A549 (cell line): Measurements from ENCODE around the gene INO80C. TPM values are rescaled to one million over a fixed set of nuclear protein-coding genes. Genes with fewer than 3 reads are reported as not detected.

Experiments
- ATAC-seq, 2 experiments: fragments of 200-7000 bp in 1 of 2; fragments of >200 bp in 1 of 2; cut with Nextera tagmentation in 1 of 2; cut with Tn5 transposase in 1 of 2; 3 replicates each; pipeline versions ENCODE4 v1.8.0 to v1.9.1; 2018 to 2020; ENCODE audit warnings: mild to moderate bottlenecking in 1 of 2, moderate library complexity in 1 of 2
- CTCF ChIA-PET: fragments of 300-600 bp; sonication (Branson Sonifier 250); formaldehyde crosslinking; extraction: SDS; loops from one replicate; lab custom pipeline; 2021; ENCODE audit warnings: antibody characterized with exemption, inconsistent platforms; lab: Yijun Ruan, JAX
- POLR2A ChIA-PET: fragments of 350-600 bp; formaldehyde crosslinking; extraction: SDS; loops from one replicate; lab custom pipeline; 2021; ENCODE audit warnings: antibody characterized with exemption, inconsistent platforms; lab: Yijun Ruan, JAX
- DNase-seq, 2 experiments: peaks; one replicate each; pipeline versions ENCODE4 v3.0.0 to v3.0.0-alpha.2; 2011 to 2016; ENCODE audit warnings: low read depth in 1 of 2, low spot score in 1 of 2
- FAIRE-seq: peaks from 2 replicates; lab custom pipeline; 2011; peaks lifted over from hg19 to GRCh38; lab: Jason Lieb, UNC
- H3K27ac ChIP-seq, 2 experiments: fragments of >200 bp; sonication (Bioruptor Twin); formaldehyde crosslinking; 3 replicates each; pipeline ENCODE4 v1.5.1; 2016 to 2017
- H3K4me1 ChIP-seq: fragments of >200 bp; sonication (Bioruptor Twin); formaldehyde crosslinking; 3 replicates; pipeline ENCODE4 v1.6.1; 2016
- H3K4me2 ChIP-seq: fragments of >200 bp; sonication (Bioruptor Twin); formaldehyde crosslinking; 3 replicates; pipeline ENCODE4 v1.6.1; 2016
- H3K4me3 ChIP-seq: fragments of >200 bp; sonication (Bioruptor Twin); formaldehyde crosslinking; 3 replicates; pipeline ENCODE4 v1.5.1; 2016
- H3K9me3 ChIP-seq: fragments of >200 bp; sonication (Bioruptor Twin); formaldehyde crosslinking; 3 replicates; pipeline ENCODE4 v1.6.1; 2016
- ATOH8 ChIP-seq: fragments of 250-450 bp; sonication (Bioruptor Pico); IDR thresholded peaks from 2 replicates; pipeline ENCODE4 v1.5.0; 2020; ENCODE audit warnings: low read depth, mild to moderate bottlenecking, moderate library complexity
- BHLHE40 ChIP-seq: IDR thresholded peaks from 2 replicates; pipeline ENCODE4 v1.6.1; 2012; ENCODE audit warnings: low read depth, low read length, inconsistent platforms
- CBX8 ChIP-seq: fragments of 200-600 bp; sonication (generic); IDR thresholded peaks from 2 replicates; pipeline ENCODE4 v1.6.1; 2016
- CEBPB ChIP-seq, 2 experiments: fragments of >200 bp in 1 of 2; sonication (Bioruptor Twin) in 1 of 2; formaldehyde crosslinking in 1 of 2; IDR thresholded peaks; 2 replicates each; pipeline ENCODE4 v1.6.1; 2012 to 2016
- CHD2 ChIP-seq: fragments of 150-350 bp; IDR thresholded peaks from 2 replicates; pipeline ENCODE4 v1.6.1; 2014; ENCODE audit warnings: low read length; ENCODE audit not compliant: partially characterized antibody
- CTCF ChIP-seq: fragments of >200 bp; sonication (Bioruptor Twin); formaldehyde crosslinking; IDR thresholded peaks from 3 replicates; pipeline ENCODE4 v1.5.1; 2016
- EHMT2 ChIP-seq: fragments of 200-600 bp; sonication (generic); IDR thresholded peaks from 2 replicates; pipeline ENCODE4 v1.6.1; 2016; ENCODE audit warnings: antibody characterized with exemption, low read depth, mild to moderate bottlenecking, moderate library complexity
- FOXS1 ChIP-seq: fragments of 250-450 bp; sonication (Bioruptor Pico); IDR thresholded peaks from 2 replicates; pipeline ENCODE4 v1.5.0; 2020; ENCODE audit warnings: mild to moderate bottlenecking, moderate library complexity
- GATA3 ChIP-seq: IDR thresholded peaks from 2 replicates; pipeline ENCODE4 v1.6.1; 2012; ENCODE audit warnings: borderline replicate concordance
- HDAC2 ChIP-seq: fragments of 200-600 bp; sonication (generic); IDR thresholded peaks from 2 replicates; pipeline ENCODE4 v1.6.1; 2016
- HEYL ChIP-seq: fragments of 250-450 bp; sonication (Bioruptor Pico); IDR thresholded peaks from 2 replicates; pipeline ENCODE4 v1.8.0; 2021; ENCODE audit warnings: mild to moderate bottlenecking, moderate library complexity
- HMGXB4 ChIP-seq: fragments of 250-450 bp; sonication (Bioruptor Pico); IDR thresholded peaks from 2 replicates; pipeline ENCODE4 v1.5.0; 2021; ENCODE audit warnings: mild to moderate bottlenecking, moderate library complexity, borderline replicate concordance
- HOXA7 ChIP-seq: fragments of 250-450 bp; sonication (Bioruptor Pico); IDR thresholded peaks from 2 replicates; pipeline ENCODE4 v1.5.0; 2020; ENCODE audit warnings: mild to moderate bottlenecking, moderate library complexity
- HOXB13 ChIP-seq: fragments of 250-450 bp; sonication (Bioruptor Pico); IDR thresholded peaks from 2 replicates; pipeline ENCODE4 v1.5.0; 2020; ENCODE audit warnings: low read depth, mild to moderate bottlenecking, moderate library complexity
- KDM1A ChIP-seq: fragments of 200-600 bp; sonication (generic); IDR thresholded peaks from 2 replicates; pipeline ENCODE4 v1.6.1; 2016; ENCODE audit warnings: low read depth, mild to moderate bottlenecking
- MAFK ChIP-seq: fragments of 450-650 bp; IDR thresholded peaks from 2 replicates; pipeline ENCODE4 v1.6.1; 2014; ENCODE audit not compliant: partially characterized antibody
- MYC ChIP-seq: IDR thresholded peaks from 2 replicates; pipeline ENCODE4 v1.6.1; 2012; ENCODE audit warnings: mild to moderate bottlenecking, inconsistent platforms, low read length, improper control_type of control experiment, borderline replicate concordance
- NFE2L2 ChIP-seq: fragments of 150-350 bp; conservative IDR thresholded peaks from 2 replicates; pipeline ENCODE4 v1.6.1; 2014; ENCODE audit warnings: low read length
- NR3C1 ChIP-seq: fragments of >200 bp; sonication (Bioruptor Twin); formaldehyde crosslinking; IDR thresholded peaks from 3 replicates; pipeline ENCODE4 v1.6.1; 2017
- PHF8 ChIP-seq: fragments of 200-600 bp; sonication (generic); IDR thresholded peaks from 2 replicates; pipeline ENCODE4 v1.6.1; 2016; ENCODE audit warnings: low read depth, mild to moderate bottlenecking, antibody characterized with exemption, moderate library complexity, borderline replicate concordance
- POLR2A ChIP-seq: IDR thresholded peaks from 2 replicates; pipeline ENCODE4 v1.6.1; 2012; ENCODE audit warnings: mild to moderate bottlenecking, low read length
- RARB ChIP-seq: fragments of 250-450 bp; sonication (Bioruptor Pico); IDR thresholded peaks from 2 replicates; pipeline ENCODE4 v1.8.0; 2021; ENCODE audit warnings: mild to moderate bottlenecking, moderate library complexity
- SREBF2 ChIP-seq: fragments of 450-650 bp; IDR thresholded peaks from 2 replicates; pipeline ENCODE4 v1.6.1; 2014; ENCODE audit warnings: mild to moderate bottlenecking, moderate library complexity
- TFCP2L1 ChIP-seq: fragments of 250-450 bp; sonication (Bioruptor Pico); IDR thresholded peaks from 2 replicates; pipeline ENCODE4 v1.5.0; 2021; ENCODE audit warnings: mild to moderate bottlenecking
- USF2 ChIP-seq: fragments of 450-650 bp; IDR thresholded peaks from 2 replicates; pipeline ENCODE4 v1.6.1; 2014; ENCODE audit warnings: antibody characterized with exemption
- ZC3H11A ChIP-seq: fragments of 450-650 bp; IDR thresholded peaks from 2 replicates; pipeline ENCODE4 v1.6.1; 2014; ENCODE audit warnings: antibody characterized with exemption, mild to moderate bottlenecking
- ZFP36 ChIP-seq: fragments of 450-650 bp; IDR thresholded peaks from 2 replicates; pipeline ENCODE4 v1.6.1; 2014; ENCODE audit warnings: borderline replicate concordance; ENCODE audit not compliant: partially characterized antibody
- ZNF302 ChIP-seq: fragments of 250-450 bp; sonication (Bioruptor Pico); IDR thresholded peaks from 2 replicates; pipeline ENCODE4 v1.9.0; 2021; ENCODE audit warnings: inconsistent platforms, mild to moderate bottlenecking, moderate library complexity
- ZSCAN20 ChIP-seq: fragments of 250-450 bp; sonication (Bioruptor Pico); IDR thresholded peaks from 2 replicates; pipeline ENCODE4 v1.8.0; 2022; ENCODE audit warnings: mild to moderate bottlenecking, moderate library complexity
- WGBS: methylation state at CpG from one replicate; pipeline ENCODE4 v1.1.6; 2017; ENCODE audit errors: missing lambda C conversion rate; 5-methylcytosine and 5-hydroxymethylcytosine counted together
- polyA plus RNA-seq, 4 experiments: library from polyadenylated mRNA; depleted of rRNA in 3 of 4; stranded (reverse); fragments of >200 nt; fragmentation: RNase III in 1 of 4; extraction: RNeasy Plus Mini Kit Qiagen cat#74134 plus additional on column Dnase treatment in 1 of 4; gene quantifications; 2 replicates in 3 of 4; 3 replicates in 1 of 4; pipeline ENCODE4 v1.2.3, GENCODE V29; 2011 to 2017

The INO80C gene
- polyA plus RNA-seq, 2 of the 4 experiments (the other 2 are of a cell fraction) = 22.1 to 33.3 TPM

GRCh38 chr18:35466334-35466733, 31.4 kb downstream of the INO80C start:
- FAIRE-seq (no peak), ATAC-seq (no peak), DNase-seq (no peak)
- Histone ChIP-seq H3K4me2 (no peak overlapping the region), H3K27ac (peak overlapping the region in 1 of 2 experiments; percentile 58; a peak in 3 of 6 replicates), H3K9me3 (no peaks in the 10 kb centered on the region), H3K4me1 (peaks cover 60% of the 10 kb centered on the region), H3K4me3 (no peak overlapping the region)
- TF ChIP-seq CTCF (no peak), ZSCAN20 (CRISPR knock-in tag) (no peak), EHMT2 (no peak), KDM1A (no peak), MYC (no peak), POLR2A (no peak), HDAC2 (no peak), FOXS1 (CRISPR knock-in tag) (no peak), ZFP36 (no peak), ATOH8 (CRISPR knock-in tag) (no peak)
- ChIA-PET CTCF (no interaction called here), POLR2A (interaction anchor here (1.0 kb wide), 1 partner anchor 32 kb away, joined by 3 read pairs; the partner anchor contains the start of gene INO80C)
- 84% methylated on average over 5 of the region's 6 CpGs for WGBS

GRCh38 chr18:35465329-35465728, 32.4 kb downstream of the INO80C start:
- DNase-seq (no peak), ATAC-seq (no peak), FAIRE-seq (no peak)
- Histone ChIP-seq H3K4me3 (no peak overlapping the region), H3K27ac (peak overlapping the region in 1 of 2 experiments; percentile 11; a peak in 1 of 6 replicates), H3K4me2 (no peak overlapping the region), H3K9me3 (no peaks in the 10 kb centered on the region), H3K4me1 (peaks cover 60% of the 10 kb centered on the region)
- 93% methylated on average over 1 of the region's 1 CpG for WGBS
- no peak for TF ChIP-seq EHMT2
- TF ChIP-seq CHD2 = no peak
- TF ChIP-seq CBX8 = no peak
- TF ChIP-seq ZSCAN20 (CRISPR knock-in tag) = no peak
- TF ChIP-seq HEYL = no peak
- no peak for TF ChIP-seq ATOH8 (CRISPR knock-in tag)
- no peak for TF ChIP-seq HOXA7 (CRISPR knock-in tag)
- TF ChIP-seq HDAC2 = no peak
- TF ChIP-seq GATA3 = no peak
- no peak for TF ChIP-seq NFE2L2
- ChIA-PET CTCF (no interaction called here), POLR2A (no interaction called here)

- no peaks in the 10 kb centered on the region for H3K9me3 ChIP-seq
- CTCF ChIA-PET = no interaction called here
- WGBS = 82% methylated on average over 2 of the region's 2 CpGs
Observed at GRCh38 chr18:35464831-35465279, 32.9 kb downstream of the INO80C start.

More at GRCh38 chr18:35464831-35465279, 32.9 kb downstream of the INO80C start:
- no peak overlapping the region for H3K4me3 ChIP-seq
- peaks cover 60% of the 10 kb centered on the region for H3K4me1 ChIP-seq
- ATAC-seq (no peak), DNase-seq (no peak), FAIRE-seq (no peak)
- peak overlapping the region in 1 of 2 experiments; percentile 73; a peak in 3 of 6 replicates for H3K27ac ChIP-seq
- no peak overlapping the region for H3K4me2 ChIP-seq
- no peak for TF ChIP-seq RARB (CRISPR knock-in tag)
- no peak for TF ChIP-seq HOXB13 (CRISPR knock-in tag)
- no peak for TF ChIP-seq TFCP2L1 (CRISPR knock-in tag)
- no peak for TF ChIP-seq ZNF302 (CRISPR knock-in tag)
- TF ChIP-seq NR3C1 = no peak
- no peak for TF ChIP-seq ZC3H11A
- no peak for TF ChIP-seq CEBPB (IDR thresholded peaks at IDR 0.05)
- no peak for TF ChIP-seq HMGXB4 (CRISPR knock-in tag)
- TF ChIP-seq USF2 = no peak
- no peak for TF ChIP-seq ZSCAN20 (CRISPR knock-in tag)
- no peak for TF ChIP-seq BHLHE40
- no peak for TF ChIP-seq MAFK
- TF ChIP-seq PHF8 = no peak
- no peak for TF ChIP-seq GATA3
- TF ChIP-seq SREBF2 = no peak
- POLR2A ChIA-PET = no interaction called here
